Measurements from ENCODE around the gene FAM222B.
A peak's percentile ranks its signal among the peaks of the same experiment; 100 is the strongest.

The FAM222B gene

GRCh38 chr17:28710861-28711722 is 131.5 kb downstream of the FAM222B start:
- DNase-seq = peak; percentile 76

DNA sequence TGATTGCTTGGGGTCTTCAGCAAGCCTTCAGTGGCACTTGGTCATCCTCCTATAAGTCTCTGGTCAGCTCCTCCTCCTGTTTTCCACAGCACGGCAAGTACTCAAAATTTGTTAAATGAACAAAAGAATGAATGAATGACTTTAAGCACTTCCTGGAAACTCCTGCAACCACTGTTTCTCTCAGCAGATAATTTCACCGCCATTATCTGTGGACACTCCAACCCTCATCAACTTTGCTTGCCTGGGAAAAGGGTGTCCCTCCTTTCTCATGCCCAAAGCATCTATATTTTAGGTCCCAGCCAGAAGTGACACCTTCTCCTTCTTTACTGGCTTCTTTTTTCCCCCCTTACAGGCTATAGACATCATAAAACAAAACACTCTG is 135.3 kb downstream of the FAM222B start:
- no peak for DNase-seq

- no peak for DNase-seq
Observed at GRCh38 chr17:28706471-28707338, 135.9 kb downstream of the FAM222B start.

All from kidney glomerular epithelial cell (primary cell).